Measurements from ENCODE around the gene C1orf21. TPM values are rescaled to one million over a fixed set of nuclear protein-coding genes. Genes with fewer than 3 reads are reported as not detected.

The C1orf21 gene
- total RNA-seq, 4 donors from 2014 or later, result 106 to 206 (median 154) TPM

GRCh38 chr1:184427722-184428121 is 40.9 kb downstream of the C1orf21 start:
- TF ChIP-seq CTCF (IDR thresholded peaks at IDR 0.05 in 4 of 5, conservative IDR thresholded peaks at IDR 0.05 in 1 of 5), result no peak
- TF ChIP-seq POLR2A (IDR thresholded peaks at IDR 0.05), result no peak
- H3K4me1 ChIP-seq, result peaks cover 41 to 50% of the 10 kb centered on the region in 2 donors
- no peaks in the 10 kb centered on the region for H3K9me3 ChIP-seq
- H3K27me3 ChIP-seq, result no peaks in the 10 kb centered on the region
- intact Hi-C loops (cut with DNase I; ENCODE audit: low total_unique reads) (no loop called here), in situ Hi-C loops (cut with MboI; ENCODE audit: low sequenced_read_pairs in 4 of 4) (no loop called here)
- ATAC-seq (peak in 1 of 2 donors; percentile 53), DNase-seq (no peak)
- no peaks in the 10 kb centered on the region for H3K36me3 ChIP-seq
- H3K27ac ChIP-seq, result peak overlapping the region in 3 of 4 donors; percentile 4 to 40 (median 20)
- no peak overlapping the region for H3K4me3 ChIP-seq

GRCh38 chr1:184428604-184429003 is 41.8 kb downstream of the C1orf21 start:
- H3K4me1 ChIP-seq, result peaks cover 47% of the 10 kb centered on the region in 2 donors
- no peak for DNase-seq
- peak overlapping the region in 1 of 4 donors; percentile 40 for H3K27ac ChIP-seq
- H3K4me3 ChIP-seq, result no peak overlapping the region
- no peaks in the 10 kb centered on the region for H3K27me3 ChIP-seq
- no peak for TF ChIP-seq CTCF (IDR thresholded peaks at IDR 0.05 in 4 of 5, conservative IDR thresholded peaks at IDR 0.05 in 1 of 5)
- no peak for TF ChIP-seq POLR2A (IDR thresholded peaks at IDR 0.05)
- no peaks in the 10 kb centered on the region for H3K36me3 ChIP-seq
- no peaks in the 10 kb centered on the region for H3K9me3 ChIP-seq
- intact Hi-C loops (cut with DNase I; ENCODE audit: low total_unique reads) (no loop called here), in situ Hi-C loops (cut with MboI; ENCODE audit: low sequenced_read_pairs in 4 of 4) (no loop called here)
- ATAC-seq, result no peak

- DNase-seq, result no peak
- intact Hi-C loops (cut with DNase I; ENCODE audit: low total_unique reads) (no loop called here), in situ Hi-C loops (cut with MboI; ENCODE audit: low sequenced_read_pairs in 4 of 4) (no loop called here)
- Histone ChIP-seq H3K9me3 (no peaks in the 10 kb centered on the region), H3K27ac (no peak overlapping the region), H3K4me3 (no peak overlapping the region), H3K27me3 (no peaks in the 10 kb centered on the region), H3K36me3 (no peaks in the 10 kb centered on the region), H3K4me1 (peaks cover 46 to 47% of the 10 kb centered on the region in 2 donors)
- ATAC-seq, result no peak
- no peak for TF ChIP-seq CTCF (IDR thresholded peaks at IDR 0.05 in 4 of 5, conservative IDR thresholded peaks at IDR 0.05 in 1 of 5)
- TF ChIP-seq POLR2A (IDR thresholded peaks at IDR 0.05), result no peak
Observed at GRCh38 chr1:184429335-184429734, 42.5 kb downstream of the C1orf21 start.

- H3K4me3 ChIP-seq, result no peak overlapping the region
- intact Hi-C loops (cut with DNase I; ENCODE audit: low total_unique reads), result no loop called here
Observed at GRCh38 chr1:184433956-184434502, 47.2 kb downstream of the C1orf21 start.

More at GRCh38 chr1:184433956-184434502, 47.2 kb downstream of the C1orf21 start:
- no peak for ATAC-seq
- TF ChIP-seq POLR2A (IDR thresholded peaks at IDR 0.05), result no peak
- no peak for TF ChIP-seq CTCF (IDR thresholded peaks at IDR 0.05 in 4 of 5, conservative IDR thresholded peaks at IDR 0.05 in 1 of 5)
- Histone ChIP-seq H3K27me3 (no peaks in the 10 kb centered on the region), H3K27ac (peak overlapping the region in 1 of 4 donors; percentile 38), H3K4me1 (peaks cover 36 to 42% of the 10 kb centered on the region in 2 donors), H3K9me3 (no peaks in the 10 kb centered on the region), H3K36me3 (no peaks in the 10 kb centered on the region)
- in situ Hi-C loops (cut with MboI; ENCODE audit: low sequenced_read_pairs in 4 of 4), result no loop called here
- DNase-seq, result no peak

All from gastrocnemius medialis (tissue), 4 donors.